Common myeloid progenitor, CD34-positive (primary cell): ENCODE measurements around the gene S100A12.

Source experiments
- CTCF ChIA-PET: fragments of 350-600 bp; sonication (Branson Sonifier 250); formaldehyde crosslinking; loops from one replicate; lab custom pipeline; 2021; ENCODE audit warnings: antibody characterized with exemption; lab: Charles Lee
- POLR2A ChIA-PET: fragments of 350-600 bp; sonication (Branson Sonifier 250); formaldehyde crosslinking; loops from one replicate; lab custom pipeline; 2021; ENCODE audit warnings: antibody characterized with exemption; lab: Charles Lee
- DNase-seq, 3 donors: peaks; one replicate each; pipeline versions ENCODE4 v3.0.0 to v3.0.0-alpha.2; 2013
- H3K27ac ChIP-seq, 2 experiments: 1 replicate in 1 of 2; 2 replicates in 1 of 2; pipeline ENCODE4 v1.7.0; 2013; ENCODE audit warnings: inconsistent platforms in 2 of 2, low read length in 2 of 2, mild to moderate bottlenecking in 2 of 2, low read depth in 1 of 2, moderate library complexity in 1 of 2; ENCODE audit not compliant: severe bottlenecking in 2 of 2, insufficient read depth in 1 of 2, poor library complexity in 1 of 2
- H3K27me3 ChIP-seq, 5 experiments: replicated peaks in 2 of 5; 1 replicate in 3 of 5; 2 replicates in 2 of 5; pipeline versions ENCODE4 v1.6.1 to v1.7.0; 2013; ENCODE audit warnings: low read length in 4 of 5, mild to moderate bottlenecking in 2 of 5, moderate library complexity in 2 of 5, inconsistent platforms in 1 of 5; ENCODE audit not compliant: insufficient read depth in 5 of 5, control insufficient read depth in 4 of 5
- H3K36me3 ChIP-seq, 4 experiments: 1 replicate in 2 of 4; 2 replicates in 2 of 4; pipeline versions ENCODE4 v1.6.1 to v1.7.0; 2013; ENCODE audit warnings: low read length in 3 of 4, control low read depth in 1 of 4, mild to moderate bottlenecking in 1 of 4; ENCODE audit not compliant: control insufficient read depth in 4 of 4, insufficient read depth in 4 of 4
- H3K4me1 ChIP-seq, 4 experiments: 1 replicate in 3 of 4; 2 replicates in 1 of 4; pipeline versions ENCODE4 v1.6.1 to v1.7.1; 2013; ENCODE audit warnings: low read length in 3 of 4, mild to moderate bottlenecking in 3 of 4, control low read depth in 1 of 4, inconsistent platforms in 1 of 4, moderate library complexity in 1 of 4; ENCODE audit not compliant: control insufficient read depth in 4 of 4, insufficient read depth in 4 of 4; ENCODE audit errors: control extremely low read depth in 1 of 4
- H3K4me3 ChIP-seq, 7 experiments: 1 replicate in 4 of 7; 2 replicates in 3 of 7; pipeline versions ENCODE4 v1.5.1 to v1.7.0; 2013; ENCODE audit warnings: mild to moderate bottlenecking in 7 of 7, low read length in 6 of 7, moderate library complexity in 6 of 7, inconsistent platforms in 2 of 7, low read depth in 2 of 7, control low read depth in 1 of 7; ENCODE audit not compliant: insufficient read depth in 4 of 7, control insufficient read depth in 1 of 7; ENCODE audit errors: extremely low read depth in 1 of 7
- H3K9me3 ChIP-seq, 5 experiments: 1 replicate in 4 of 5; 2 replicates in 1 of 5; pipeline versions ENCODE4 v1.6.1 to v1.7.1; 2013; ENCODE audit warnings: low read length in 4 of 5, mild to moderate bottlenecking in 2 of 5, inconsistent platforms in 1 of 5, low read depth in 1 of 5, moderate library complexity in 1 of 5; ENCODE audit not compliant: control insufficient read depth in 4 of 5, insufficient read depth in 2 of 5; ENCODE audit errors: control extremely low read depth in 1 of 5
- WGBS: methylation state at CpG from one replicate; pipeline ENCODE4 v1.1.5; 2013; ENCODE audit not compliant: insufficient coverage; 5-methylcytosine and 5-hydroxymethylcytosine counted together

Gene S100A12

DNA sequence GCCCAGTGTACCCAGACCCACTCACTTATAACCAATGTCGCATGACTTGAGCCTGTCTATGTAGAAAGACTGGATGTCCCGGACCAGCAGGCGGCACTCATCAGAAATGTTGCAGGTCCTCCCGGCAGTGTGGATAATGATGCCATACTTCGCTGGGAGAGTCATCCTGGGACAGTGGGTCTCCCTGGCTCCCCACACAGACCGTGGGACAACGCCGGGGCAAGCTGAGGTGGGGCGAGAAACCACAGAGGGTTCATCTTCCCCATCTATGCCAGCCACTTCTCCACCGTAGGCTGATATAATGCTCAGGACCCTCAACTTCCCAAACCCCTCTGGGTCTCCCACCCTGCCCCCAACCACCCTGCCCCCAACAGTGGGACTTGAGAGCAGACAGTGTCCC, 35.1 kb downstream of the S100A12 start:
- CTCF ChIA-PET: no interaction called here
- Histone ChIP-seq H3K27ac (no peak overlapping the region), H3K36me3 (no peaks in the 10 kb centered on the region), H3K27me3 (no peaks in the 10 kb centered on the region), H3K9me3 (no peaks in the 10 kb centered on the region), H3K4me1 (peaks cover 17 to 52% (median 47%) of the 10 kb centered on the region in 4 experiments), H3K4me3 (no peak overlapping the region)
- DNase-seq: no peak
- 97% methylated on average over 10 of the region's 10 CpGs for WGBS
- POLR2A ChIA-PET: no interaction called here

DNA sequence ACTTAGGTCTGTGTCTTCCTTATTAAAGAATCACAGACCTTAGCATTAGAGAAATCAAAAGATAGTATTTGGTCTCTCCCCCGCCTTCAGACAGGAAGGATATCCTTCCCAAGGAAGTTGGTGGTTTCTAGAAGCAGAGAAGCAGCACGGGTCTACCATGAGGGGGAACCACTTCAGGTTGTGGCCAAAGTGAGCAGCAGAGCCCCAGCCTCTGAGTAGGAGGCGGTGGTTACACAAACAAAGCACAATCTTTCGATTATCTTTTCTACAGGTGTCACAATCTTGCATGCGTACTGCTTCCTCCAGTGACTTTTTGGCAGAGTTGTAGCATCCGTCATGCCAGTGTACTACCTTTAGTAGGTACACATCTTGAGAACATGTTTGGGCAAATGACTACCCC, 35.6 kb downstream of the S100A12 start:
- Histone ChIP-seq H3K36me3 (no peaks in the 10 kb centered on the region), H3K27me3 (no peaks in the 10 kb centered on the region), H3K27ac (no peak overlapping the region), H3K4me1 (peaks cover 17 to 47% (median 41%) of the 10 kb centered on the region in 4 experiments), H3K9me3 (no peaks in the 10 kb centered on the region), H3K4me3 (no peak overlapping the region)
- POLR2A ChIA-PET: no interaction called here
- CTCF ChIA-PET: no interaction called here
- DNase-seq: peak in 2 of 3 donors; percentile 34 to 49
- WGBS: 46% methylated on average over 6 of the region's 6 CpGs

DNA sequence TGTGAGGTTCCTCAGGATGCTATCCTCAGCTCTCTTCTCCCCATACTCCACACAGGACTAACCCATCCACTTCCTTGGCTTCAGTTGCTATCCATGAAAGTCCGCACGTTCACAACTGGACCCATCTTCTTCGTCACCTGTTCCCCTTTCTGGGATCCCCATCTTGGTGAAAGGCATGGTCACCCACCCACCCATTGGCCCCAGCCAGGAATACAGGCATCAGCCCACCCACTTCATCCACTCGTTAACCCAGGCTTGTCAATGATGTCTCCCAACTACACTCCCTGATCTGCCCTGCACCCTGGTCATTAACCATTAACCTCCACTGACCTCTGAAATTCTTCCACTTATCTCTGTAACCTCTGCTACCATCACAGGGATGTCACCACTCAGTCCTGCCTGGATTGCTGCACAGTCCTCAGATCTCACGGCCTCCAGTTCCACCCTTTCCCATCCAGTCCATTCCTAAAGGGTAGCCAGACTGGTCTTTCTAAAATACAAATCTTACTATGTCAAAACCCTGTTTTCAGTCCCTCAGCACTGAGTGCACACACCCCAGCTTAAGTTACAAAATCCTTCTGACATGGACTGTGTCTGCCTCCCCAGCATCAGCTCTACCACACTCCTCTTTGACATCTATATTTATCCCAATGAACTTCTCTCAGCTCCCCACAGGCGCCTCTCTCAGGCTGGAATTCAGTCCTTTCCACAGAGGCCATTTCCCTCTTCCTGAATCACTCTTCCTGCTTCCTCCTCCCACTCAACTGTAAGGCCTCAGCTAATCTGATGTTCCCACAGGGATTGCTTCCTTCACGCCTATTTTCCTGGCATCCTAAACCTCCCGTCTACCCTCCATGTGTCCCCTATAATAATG, 37.2 kb downstream of the S100A12 start:
- H3K27ac ChIP-seq: no peak overlapping the region
- no peaks in the 10 kb centered on the region for H3K36me3 ChIP-seq
- peaks cover 14 to 31% (median 26%) of the 10 kb centered on the region in 4 experiments for H3K4me1 ChIP-seq
- CTCF ChIA-PET: interaction anchor here (1.2 to 3.4 kb wide), 2 partner anchors 14 to 118 kb away, joined by 3 to 9 read pairs; no protein-coding TSS in a partner anchor
- 100% methylated on average over 8 of the region's 8 CpGs for WGBS
- POLR2A ChIA-PET: no interaction called here
- DNase-seq: no peak
- H3K4me3 ChIP-seq: no peak overlapping the region
- H3K27me3 ChIP-seq: no peaks in the 10 kb centered on the region
- H3K9me3 ChIP-seq: no peaks in the 10 kb centered on the region

DNA sequence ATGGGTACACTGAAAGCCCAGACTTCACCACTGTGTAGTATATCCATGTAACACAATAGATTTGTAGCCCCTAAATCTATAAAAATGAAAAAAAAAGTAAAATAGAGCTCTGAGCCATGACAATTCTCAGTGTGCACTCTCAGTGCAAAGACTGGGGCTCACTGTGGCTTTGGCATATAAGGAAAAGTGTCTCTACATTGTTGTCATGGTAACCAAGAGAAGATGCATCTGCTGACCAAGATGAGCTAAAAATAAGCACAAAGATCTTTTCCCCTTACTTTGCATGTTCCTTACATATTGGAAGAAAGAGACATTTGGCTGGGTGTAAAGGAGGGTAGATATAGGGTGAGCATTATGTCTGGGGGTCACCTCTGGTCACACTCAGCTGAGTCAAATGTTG, 38.8 kb downstream of the S100A12 start:
- H3K4me3 ChIP-seq: no peak overlapping the region
- ChIA-PET POLR2A (no interaction called here), CTCF (interaction anchor here (1.9 to 3.4 kb wide), 2 partner anchors 12 to 15 kb away, joined by 5 to 9 read pairs; partner anchors contain the start of gene PGLYRP4)
- peaks cover 2 to 15% (median 10%) of the 10 kb centered on the region in 4 experiments for H3K4me1 ChIP-seq
- no peak for DNase-seq
- no peaks in the 10 kb centered on the region for H3K27me3 ChIP-seq
- H3K9me3 ChIP-seq: peaks cover 0 to 4% (median 0%) of the 10 kb centered on the region in 5 experiments
- no peak overlapping the region for H3K27ac ChIP-seq
- no peaks in the 10 kb centered on the region for H3K36me3 ChIP-seq

DNA sequence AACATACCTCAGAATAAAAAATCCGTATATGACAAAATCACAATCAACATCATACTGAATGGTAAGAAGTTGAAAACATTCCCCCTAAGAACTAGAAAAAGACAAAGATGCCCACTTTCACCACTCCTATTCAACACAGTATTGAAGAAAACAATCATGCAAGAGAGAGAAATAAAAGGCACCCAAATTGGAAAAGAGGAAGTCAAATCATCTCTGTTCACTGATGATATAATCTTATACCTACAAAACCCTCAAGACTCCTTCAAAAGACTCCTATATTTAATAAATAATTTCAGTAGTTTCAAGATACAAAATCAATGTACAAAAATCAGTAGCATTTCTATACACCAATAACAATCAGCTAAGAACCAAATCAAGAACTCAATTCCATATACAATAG, 41.5 kb downstream of the S100A12 start:
- WGBS: no CpG with 5 or more reads among the region's 1 CpG
- peak in 1 of 3 donors; percentile 25 for DNase-seq
- POLR2A ChIA-PET: no interaction called here

DNA sequence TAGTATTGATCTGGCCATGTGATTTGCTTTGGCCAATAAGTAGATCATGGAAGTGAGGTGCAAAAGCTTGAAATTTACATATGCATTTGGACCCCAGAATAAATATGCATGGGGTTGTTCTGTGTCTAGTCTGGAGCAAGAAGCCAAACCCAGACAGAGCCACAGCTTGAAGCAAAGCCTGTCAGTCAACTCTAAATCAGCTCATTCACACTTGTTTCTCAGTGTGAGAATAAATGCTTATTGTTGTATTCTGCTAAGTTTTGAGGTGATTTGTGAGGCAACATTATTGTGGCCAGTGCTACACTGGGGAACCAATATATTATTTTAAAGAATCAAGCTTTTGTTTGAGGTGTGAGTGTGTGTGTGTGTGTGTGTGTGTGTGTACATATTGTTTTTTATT, 50.5 kb downstream of the S100A12 start:
- Histone ChIP-seq H3K9me3 (peaks cover 4 to 44% (median 8%) of the 10 kb centered on the region in 5 experiments), H3K27ac (no peak overlapping the region), H3K4me1 (no peaks in the 10 kb centered on the region), H3K27me3 (no peaks in the 10 kb centered on the region), H3K4me3 (no peak overlapping the region), H3K36me3 (no peaks in the 10 kb centered on the region)
- DNase-seq: no peak
- CTCF ChIA-PET: no interaction called here
- POLR2A ChIA-PET: no interaction called here

More for the DNA sequence above, 41.5 kb downstream of the S100A12 start:
- CTCF ChIA-PET: no interaction called here
- Histone ChIP-seq H3K27ac (no peak overlapping the region), H3K4me3 (no peak overlapping the region), H3K36me3 (no peaks in the 10 kb centered on the region), H3K27me3 (no peaks in the 10 kb centered on the region), H3K9me3 (peaks cover 0 to 28% (median 11%) of the 10 kb centered on the region in 5 experiments), H3K4me1 (no peaks in the 10 kb centered on the region)
